Ishikawa (cell line): Measurements from ENCODE around the gene PRELID1.

Experiments used
- CEBPB ChIP-seq: IDR thresholded peaks from 2 replicates; pipeline ENCODE4 v1.6.1; 2012
- CREB1 ChIP-seq: IDR thresholded peaks from 2 replicates; pipeline ENCODE4 v1.6.1; 2012; ENCODE audit warnings: low read depth
- EGR1 ChIP-seq: IDR thresholded peaks from 2 replicates; pipeline ENCODE4 v1.6.1; 2012
- EP300 ChIP-seq: IDR thresholded peaks from 2 replicates; pipeline ENCODE4 v1.6.1; 2012; ENCODE audit warnings: borderline replicate concordance
- FOXM1 ChIP-seq: IDR thresholded peaks from 2 replicates; pipeline ENCODE4 v1.6.1; 2012; ENCODE audit warnings: low read depth, borderline replicate concordance
- NFIC ChIP-seq: IDR thresholded peaks from 2 replicates; pipeline ENCODE4 v1.6.1; 2012
- RAD21 ChIP-seq: IDR thresholded peaks from 2 replicates; pipeline ENCODE4 v1.6.1; 2012; ENCODE audit warnings: low read depth
- TAF1 ChIP-seq: IDR thresholded peaks from 2 replicates; pipeline ENCODE4 v1.6.1; 2012; ENCODE audit warnings: low read depth, mild to moderate bottlenecking
- TCF12 ChIP-seq: IDR thresholded peaks from 2 replicates; pipeline ENCODE4 v1.6.1; 2012; ENCODE audit warnings: low read depth
- TEAD4 ChIP-seq: IDR thresholded peaks from 2 replicates; pipeline ENCODE4 v1.6.1; 2012
- YY1 ChIP-seq: IDR thresholded peaks from 2 replicates; pipeline ENCODE4 v1.6.1; 2012; ENCODE audit warnings: low read depth
- ZBTB7A ChIP-seq: IDR thresholded peaks from 2 replicates; pipeline ENCODE4 v1.6.1; 2012; ENCODE audit warnings: low read depth
- TF ChIP-seq, protein P1 (sequence below): IDR thresholded peaks from 2 replicates; pipeline ENCODE4 v1.6.1; 2012
- TF ChIP-seq, protein P2 (sequence below): IDR thresholded peaks from 2 replicates; pipeline ENCODE4 v1.6.1; 2012; ENCODE audit warnings: low read depth, mild to moderate bottlenecking
- TF ChIP-seq, protein P3 (sequence below): IDR thresholded peaks from 2 replicates; pipeline ENCODE4 v1.6.1; 2012

Gene PRELID1

DNA sequence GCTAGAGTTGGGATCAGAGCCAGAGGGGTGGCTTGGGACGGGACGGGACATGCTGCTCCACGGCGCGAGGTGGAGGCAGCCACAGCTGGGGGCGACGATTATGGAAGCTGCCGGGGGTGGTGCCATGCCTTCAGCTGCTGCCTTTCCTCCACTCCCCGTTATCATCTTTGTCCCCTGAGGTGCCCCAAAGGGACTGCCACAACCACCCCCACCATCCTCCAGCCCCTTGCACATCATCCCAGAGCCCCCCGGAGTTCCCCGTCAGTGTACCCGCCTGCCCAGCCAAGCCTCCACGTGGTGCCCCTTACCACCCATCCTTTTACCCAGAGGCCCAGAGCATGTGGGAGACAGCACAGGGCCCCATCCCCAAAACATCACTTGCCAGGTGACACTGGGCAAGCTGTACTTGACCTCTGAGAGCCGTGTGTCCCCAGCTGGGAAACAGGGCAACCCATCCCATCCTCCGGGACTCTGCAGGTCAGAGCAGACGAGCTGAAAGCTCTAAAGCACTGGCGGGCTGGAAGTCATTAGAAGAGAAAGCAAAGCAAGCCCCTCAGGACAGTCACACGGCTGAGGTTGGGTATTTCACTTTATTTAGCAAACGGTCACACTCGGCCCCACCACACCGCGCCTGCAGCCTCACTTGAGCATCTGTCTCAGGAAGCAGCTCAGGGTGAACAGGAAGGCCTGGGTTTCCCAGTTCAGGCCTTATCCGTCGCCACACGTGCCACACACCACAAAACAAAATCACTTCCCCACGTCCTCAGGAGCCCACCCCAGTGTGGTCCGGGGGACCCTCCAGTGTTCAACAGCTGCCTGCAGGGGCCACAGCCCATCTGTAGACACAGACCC is 27.6 kb downstream of the PRELID1 start:
- no peak for TF ChIP-seq EGR1

DNA sequence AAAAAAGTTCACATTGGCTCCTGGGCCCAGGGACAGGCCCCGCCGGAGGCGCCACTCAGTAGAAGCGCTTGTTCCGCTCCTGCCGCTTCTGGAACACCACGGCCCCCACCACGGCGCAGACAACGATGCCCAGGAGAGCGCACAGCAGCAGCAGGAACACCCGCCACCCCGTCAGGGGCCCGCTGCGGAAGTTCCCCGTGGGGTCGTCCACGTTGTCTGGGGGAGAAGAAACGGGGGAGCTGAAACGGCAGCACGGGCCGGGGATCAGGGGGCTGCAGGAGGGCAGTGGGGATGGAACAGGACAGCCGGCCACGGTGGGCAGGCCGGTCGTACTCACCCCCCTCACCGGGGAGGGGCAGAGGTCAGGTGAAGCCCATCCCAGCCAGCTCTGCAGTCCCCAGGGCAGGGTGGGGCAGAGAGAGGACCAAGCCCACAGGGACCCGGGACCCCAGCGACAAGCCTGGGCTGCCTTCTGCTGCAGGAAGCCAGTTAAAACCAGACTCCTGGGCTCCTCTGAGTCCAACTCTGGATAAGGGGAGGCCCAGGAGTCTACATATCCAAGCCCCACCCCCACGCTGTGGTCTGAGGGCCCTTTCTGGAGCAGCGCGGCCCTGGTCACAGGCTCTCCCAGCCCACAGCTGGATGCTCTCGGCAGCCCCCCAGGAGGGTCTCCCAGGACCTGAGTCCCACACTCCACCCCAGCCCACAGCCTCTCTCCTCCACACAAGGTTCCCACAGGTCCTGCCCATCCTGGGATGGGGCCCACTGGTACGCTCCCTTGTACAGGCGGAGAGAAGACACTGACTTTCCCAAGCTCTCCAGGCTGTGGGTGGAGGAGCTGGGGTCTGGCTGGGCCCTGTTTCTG is 28.7 kb downstream of the PRELID1 start:
- no peak for TF ChIP-seq EP300
- no peak for TF ChIP-seq TEAD4

DNA sequence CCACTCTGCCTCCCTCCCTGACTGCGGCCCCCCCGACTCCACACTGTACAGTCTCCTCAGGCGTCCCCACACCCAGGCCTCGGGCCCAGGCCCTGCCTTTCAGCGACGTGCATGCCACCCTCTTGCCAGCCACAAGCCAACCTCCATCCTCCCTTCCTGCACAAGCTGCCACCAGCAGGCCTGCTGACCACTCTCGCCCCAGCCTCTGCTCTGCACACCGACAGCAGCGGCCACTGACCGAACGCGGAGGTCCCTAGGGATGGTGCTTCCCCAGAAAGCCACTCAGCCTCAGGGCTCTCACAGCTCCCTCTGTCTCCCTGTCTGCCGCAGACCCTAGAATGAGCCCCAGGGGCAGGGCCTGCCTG is 29.3 kb downstream of the PRELID1 start:
- TF ChIP-seq TAF1 (no peak), FOXM1 (no peak)

DNA sequence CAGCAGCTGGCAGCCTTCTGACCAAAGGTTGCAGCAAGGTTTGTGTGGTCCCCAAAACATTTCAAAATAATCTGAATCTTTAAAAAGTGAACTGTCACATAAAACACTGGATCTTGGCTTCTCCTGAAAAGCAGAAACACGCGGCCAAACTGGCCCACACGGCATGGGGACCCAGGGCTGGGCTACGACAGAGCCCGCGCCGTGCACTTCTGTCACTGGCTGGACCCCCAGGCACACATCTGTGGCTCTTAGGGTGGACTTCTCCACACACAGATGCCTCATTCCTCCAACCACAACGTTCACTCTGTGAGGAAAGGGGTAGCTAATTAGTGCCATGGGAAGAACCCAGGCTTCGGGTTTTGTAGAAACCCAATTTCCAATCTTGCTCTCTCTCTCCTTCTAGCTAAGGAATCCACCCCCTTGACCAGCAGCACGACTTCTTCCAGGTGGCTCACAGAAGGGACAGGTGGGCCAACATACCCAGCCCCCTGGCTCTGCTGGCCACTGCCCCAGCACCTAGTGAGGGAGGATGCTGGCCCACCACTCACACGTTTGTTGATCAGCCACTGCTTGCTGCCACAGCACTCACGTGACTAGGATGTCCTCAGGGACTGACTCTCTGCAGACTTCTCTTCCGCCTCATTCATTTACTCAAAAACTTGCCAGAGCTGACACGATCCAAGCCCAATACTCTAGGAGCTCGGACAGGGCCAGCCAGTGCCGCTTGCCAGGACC is 30.0 kb downstream of the PRELID1 start:
- TF ChIP-seq NFIC, result no peak
- TF ChIP-seq CREB1, result no peak
- TF ChIP-seq EGR1, result no peak
- TF ChIP-seq, protein P1, sequence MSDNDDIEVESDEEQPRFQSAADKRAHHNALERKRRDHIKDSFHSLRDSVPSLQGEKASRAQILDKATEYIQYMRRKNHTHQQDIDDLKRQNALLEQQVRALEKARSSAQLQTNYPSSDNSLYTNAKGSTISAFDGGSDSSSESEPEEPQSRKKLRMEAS, result no peak
- TF ChIP-seq, protein P2, sequence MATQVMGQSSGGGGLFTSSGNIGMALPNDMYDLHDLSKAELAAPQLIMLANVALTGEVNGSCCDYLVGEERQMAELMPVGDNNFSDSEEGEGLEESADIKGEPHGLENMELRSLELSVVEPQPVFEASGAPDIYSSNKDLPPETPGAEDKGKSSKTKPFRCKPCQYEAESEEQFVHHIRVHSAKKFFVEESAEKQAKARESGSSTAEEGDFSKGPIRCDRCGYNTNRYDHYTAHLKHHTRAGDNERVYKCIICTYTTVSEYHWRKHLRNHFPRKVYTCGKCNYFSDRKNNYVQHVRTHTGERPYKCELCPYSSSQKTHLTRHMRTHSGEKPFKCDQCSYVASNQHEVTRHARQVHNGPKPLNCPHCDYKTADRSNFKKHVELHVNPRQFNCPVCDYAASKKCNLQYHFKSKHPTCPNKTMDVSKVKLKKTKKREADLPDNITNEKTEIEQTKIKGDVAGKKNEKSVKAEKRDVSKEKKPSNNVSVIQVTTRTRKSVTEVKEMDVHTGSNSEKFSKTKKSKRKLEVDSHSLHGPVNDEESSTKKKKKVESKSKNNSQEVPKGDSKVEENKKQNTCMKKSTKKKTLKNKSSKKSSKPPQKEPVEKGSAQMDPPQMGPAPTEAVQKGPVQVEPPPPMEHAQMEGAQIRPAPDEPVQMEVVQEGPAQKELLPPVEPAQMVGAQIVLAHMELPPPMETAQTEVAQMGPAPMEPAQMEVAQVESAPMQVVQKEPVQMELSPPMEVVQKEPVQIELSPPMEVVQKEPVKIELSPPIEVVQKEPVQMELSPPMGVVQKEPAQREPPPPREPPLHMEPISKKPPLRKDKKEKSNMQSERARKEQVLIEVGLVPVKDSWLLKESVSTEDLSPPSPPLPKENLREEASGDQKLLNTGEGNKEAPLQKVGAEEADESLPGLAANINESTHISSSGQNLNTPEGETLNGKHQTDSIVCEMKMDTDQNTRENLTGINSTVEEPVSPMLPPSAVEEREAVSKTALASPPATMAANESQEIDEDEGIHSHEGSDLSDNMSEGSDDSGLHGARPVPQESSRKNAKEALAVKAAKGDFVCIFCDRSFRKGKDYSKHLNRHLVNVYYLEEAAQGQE, result no peak
- no peak for TF ChIP-seq RAD21
- no peak for TF ChIP-seq TAF1
- no peak for TF ChIP-seq FOXM1
- TF ChIP-seq TEAD4, result no peak
- TF ChIP-seq EP300, result no peak
- TF ChIP-seq, protein P3, sequence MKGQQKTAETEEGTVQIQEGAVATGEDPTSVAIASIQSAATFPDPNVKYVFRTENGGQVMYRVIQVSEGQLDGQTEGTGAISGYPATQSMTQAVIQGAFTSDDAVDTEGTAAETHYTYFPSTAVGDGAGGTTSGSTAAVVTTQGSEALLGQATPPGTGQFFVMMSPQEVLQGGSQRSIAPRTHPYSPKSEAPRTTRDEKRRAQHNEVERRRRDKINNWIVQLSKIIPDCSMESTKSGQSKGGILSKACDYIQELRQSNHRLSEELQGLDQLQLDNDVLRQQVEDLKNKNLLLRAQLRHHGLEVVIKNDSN, result no peak
- no peak for TF ChIP-seq TCF12
- no peak for TF ChIP-seq CEBPB
- no peak for TF ChIP-seq ZBTB7A

DNA sequence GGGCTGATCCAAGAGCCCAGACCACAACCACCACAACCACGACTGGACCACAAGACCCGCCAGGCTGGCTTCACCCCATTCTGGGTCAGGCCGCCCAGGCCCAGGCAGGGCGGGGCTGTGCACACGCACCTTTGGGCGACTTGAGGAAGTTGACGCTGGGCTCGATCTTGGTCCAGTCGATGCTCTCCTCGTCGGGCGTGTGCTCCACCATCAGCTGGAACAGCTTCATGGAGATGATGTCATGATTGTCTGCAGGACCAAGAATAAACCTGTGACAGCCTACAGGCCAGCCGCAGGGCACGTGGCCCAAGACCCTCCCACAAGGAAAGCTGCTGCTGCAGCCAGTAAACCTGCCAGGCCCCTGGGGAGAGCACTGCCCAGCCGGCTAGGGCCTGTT is 30.6 kb downstream of the PRELID1 start:
- no peak for TF ChIP-seq TCF12
- TF ChIP-seq FOXM1, result no peak
- TF ChIP-seq YY1, result no peak
- TF ChIP-seq, protein P1, result no peak
- no peak for TF ChIP-seq ZBTB7A
- TF ChIP-seq, protein P2, result no peak
- TF ChIP-seq NFIC, result no peak
- no peak for TF ChIP-seq RAD21
- no peak for TF ChIP-seq EGR1
- TF ChIP-seq, protein P3, result no peak
- TF ChIP-seq TEAD4, result no peak
- no peak for TF ChIP-seq CEBPB
- TF ChIP-seq TAF1, result no peak
- TF ChIP-seq CREB1, result no peak
- no peak for TF ChIP-seq EP300
